PC-3 (cell line): Measurements from ENCODE around the gene MXD3. TPM values are rescaled to one million over a fixed set of nuclear protein-coding genes. Genes with fewer than 3 reads are reported as not detected.
A peak's percentile ranks its signal among the peaks of the same experiment; 100 is the strongest.

Experiments used
- ATAC-seq: fragments of 200-7000 bp; cut with Tn5 transposase; 2 replicates; pipeline ENCODE4 v1.9.1; 2020; ENCODE audit warnings: mild to moderate bottlenecking, moderate library complexity
- BruUV-seq: library from RNA; stranded (reverse); fragments of 400-500 nt; replicated peaks from 2 replicates; lab custom pipeline; 2021; lab: Mats Ljungman, UMichigan
- CTCF ChIA-PET: fragments of 300-600 bp; sonication (Branson Sonifier 250); formaldehyde crosslinking; loops from one replicate; lab custom pipeline; 2022; ENCODE audit warnings: antibody characterized with exemption; lab: Charles Lee
- POLR2A ChIA-PET: fragments of 300-600 bp; sonication (Branson Sonifier 250); formaldehyde crosslinking; loops from one replicate; lab custom pipeline; 2022; ENCODE audit warnings: antibody characterized with exemption; ENCODE audit not compliant: unreplicated experiment; lab: Charles Lee
- DNase-seq: peaks from one replicate; pipeline ENCODE4 v3.0.0-alpha.2; 2015
- H2AFZ ChIP-seq: fragments of 300-600 bp; sonication (generic); 2 replicates; pipeline ENCODE4 v1.6.0; 2016; ENCODE audit warnings: antibody characterized with exemption, low read length
- H3F3A ChIP-seq: fragments of 300-600 bp; sonication (generic); one replicate; pipeline ENCODE4 v1.6.0; 2017; ENCODE audit warnings: antibody characterized with exemption, low read length, control low read depth, mild to moderate bottlenecking; ENCODE audit not compliant: unreplicated experiment
- H3K27ac ChIP-seq: fragments of 300-600 bp; sonication (generic); 2 replicates; pipeline ENCODE4 v1.5.1; 2016; ENCODE audit warnings: mild to moderate bottlenecking, low read length
- H3K27me3 ChIP-seq: fragments of 300-600 bp; sonication (generic); 2 replicates; pipeline ENCODE4 v1.6.1; 2016; ENCODE audit warnings: low read length, mixed read lengths
- H3K36me3 ChIP-seq: fragments of 300-600 bp; sonication (generic); 2 replicates; pipeline ENCODE4 v1.6.1; 2016; ENCODE audit warnings: low read depth, mixed run types, low read length, mixed read lengths
- H3K4me1 ChIP-seq: fragments of 300-600 bp; sonication (generic); 2 replicates; pipeline ENCODE4 v1.5.1; 2016; ENCODE audit warnings: low read length; ENCODE audit not compliant: insufficient read depth
- H3K4me2 ChIP-seq: fragments of 300-600 bp; sonication (generic); 2 replicates; pipeline ENCODE4 v1.6.0; 2016; ENCODE audit warnings: low read length
- H3K4me3 ChIP-seq: fragments of 300-600 bp; sonication (generic); 2 replicates; pipeline ENCODE4 v1.5.1; 2016; ENCODE audit warnings: mild to moderate bottlenecking, low read length, mixed read lengths
- H3K79me2 ChIP-seq: fragments of 300-600 bp; sonication (generic); 2 replicates; pipeline ENCODE4 v1.6.1; 2017; ENCODE audit warnings: low read length, mixed read lengths
- H3K9ac ChIP-seq: fragments of 300-600 bp; sonication (generic); 2 replicates; pipeline ENCODE4 v1.6.0; 2016; ENCODE audit warnings: mild to moderate bottlenecking, low read length
- H3K9me2 ChIP-seq: fragments of 300-600 bp; sonication (generic); replicated peaks from 2 replicates; pipeline ENCODE4 v1.6.1; 2016; ENCODE audit warnings: mixed run types, low read length, mixed read lengths
- H3K9me3 ChIP-seq: fragments of 300-600 bp; sonication (generic); 2 replicates; pipeline ENCODE4 v1.6.1; 2016; ENCODE audit warnings: low read length, mixed read lengths
- H4K20me1 ChIP-seq: fragments of 300-600 bp; sonication (generic); 2 replicates; pipeline ENCODE4 v1.6.1; 2016; ENCODE audit warnings: low read length, mixed read lengths
- EZH2 ChIP-seq: fragments of 300-600 bp; sonication (generic); IDR thresholded peaks from one replicate; pipeline ENCODE4 v1.6.1; 2017; ENCODE audit warnings: antibody characterized with exemption, mild to moderate bottlenecking, low read length; ENCODE audit not compliant: unreplicated experiment
- EZH2phosphoT487 ChIP-seq: fragments of 300-600 bp; sonication (generic); IDR thresholded peaks from 2 replicates; pipeline ENCODE4 v1.6.1; 2018; ENCODE audit warnings: mild to moderate bottlenecking, antibody characterized with exemption, low read length, borderline replicate concordance
- intact Hi-C: fragments of 100-400 bp; cut with micrococcal nuclease; formaldehyde crosslinking; loops from 2 replicates; pipeline ENCODE4 v1.9.0; 2023
- total RNA-seq: library from RNA; depleted of rRNA; stranded (reverse); fragments of >200 nt; gene quantifications from 2 replicates; pipeline ENCODE4 v1.2.3, GENCODE V29; 2014
- TF ChIP-seq, protein P1 (sequence below): fragments of 300-600 bp; sonication (generic); conservative IDR thresholded peaks from 2 replicates; pipeline ENCODE4 v1.5.1; 2017; ENCODE audit warnings: antibody characterized with exemption, low read depth, mild to moderate bottlenecking, low read length

MXD3 gene
- total RNA-seq, 1 experiment from 2014 or later, result 45.7 TPM

DNA sequence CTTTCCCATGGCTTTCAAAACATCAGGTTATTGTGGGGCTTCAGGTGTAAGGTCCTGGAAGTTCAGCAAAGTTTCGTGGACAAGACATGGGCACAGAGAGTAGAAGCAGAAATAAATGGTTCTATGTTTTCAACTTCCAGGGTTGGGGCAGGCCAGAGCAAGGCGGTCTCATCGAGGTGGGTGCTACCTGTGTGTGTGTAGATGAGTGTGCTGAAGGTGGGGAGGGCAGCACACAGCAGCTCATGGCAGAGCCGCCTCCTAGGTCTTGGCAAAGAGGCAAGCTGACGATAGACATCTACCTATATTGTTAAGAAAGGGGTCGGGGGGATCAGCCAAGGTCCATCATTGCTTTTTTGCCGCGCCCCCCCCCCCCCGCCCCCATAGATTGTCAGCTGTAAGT is 12.0 kb downstream of the MXD3 start:
- no peaks in the 10 kb centered on the region for H3K9me2 ChIP-seq
- H3K79me2 ChIP-seq, result peaks cover 24% of the 10 kb centered on the region
- H4K20me1 ChIP-seq, result peaks cover 10% of the 10 kb centered on the region
- H3K9ac ChIP-seq, result no peak overlapping the region
- peak overlapping the region; percentile 92 for H3K27ac ChIP-seq
- intact Hi-C loops, result loop anchor here (5.0 kb wide), 2 partner anchors 167 to 198 kb away; partner anchors contain the start of genes NSD1 and PDLIM7
- H3K27me3 ChIP-seq, result no peaks in the 10 kb centered on the region
- H3K36me3 ChIP-seq, result peaks cover 11% of the 10 kb centered on the region; the same call in 1 of the 2 replicates
- BruUV-seq, result no TSS peak
- ATAC-seq (no peak), DNase-seq (no peak)
- peaks cover 37% of the 10 kb centered on the region for H3K4me1 ChIP-seq
- H3K9me3 ChIP-seq, result no peaks in the 10 kb centered on the region
- ChIA-PET POLR2A (no interaction called here), CTCF (interaction anchor here (0.7 kb wide), 1 partner anchor 29 kb away, joined by 3 read pairs; no protein-coding TSS in a partner anchor)
- no peak overlapping the region for H3K4me3 ChIP-seq
- H3F3A ChIP-seq, result peaks cover 19% of the 10 kb centered on the region
- no peak overlapping the region for H3K4me2 ChIP-seq
- H2AFZ ChIP-seq, result no peak overlapping the region
- TF ChIP-seq, protein P1, sequence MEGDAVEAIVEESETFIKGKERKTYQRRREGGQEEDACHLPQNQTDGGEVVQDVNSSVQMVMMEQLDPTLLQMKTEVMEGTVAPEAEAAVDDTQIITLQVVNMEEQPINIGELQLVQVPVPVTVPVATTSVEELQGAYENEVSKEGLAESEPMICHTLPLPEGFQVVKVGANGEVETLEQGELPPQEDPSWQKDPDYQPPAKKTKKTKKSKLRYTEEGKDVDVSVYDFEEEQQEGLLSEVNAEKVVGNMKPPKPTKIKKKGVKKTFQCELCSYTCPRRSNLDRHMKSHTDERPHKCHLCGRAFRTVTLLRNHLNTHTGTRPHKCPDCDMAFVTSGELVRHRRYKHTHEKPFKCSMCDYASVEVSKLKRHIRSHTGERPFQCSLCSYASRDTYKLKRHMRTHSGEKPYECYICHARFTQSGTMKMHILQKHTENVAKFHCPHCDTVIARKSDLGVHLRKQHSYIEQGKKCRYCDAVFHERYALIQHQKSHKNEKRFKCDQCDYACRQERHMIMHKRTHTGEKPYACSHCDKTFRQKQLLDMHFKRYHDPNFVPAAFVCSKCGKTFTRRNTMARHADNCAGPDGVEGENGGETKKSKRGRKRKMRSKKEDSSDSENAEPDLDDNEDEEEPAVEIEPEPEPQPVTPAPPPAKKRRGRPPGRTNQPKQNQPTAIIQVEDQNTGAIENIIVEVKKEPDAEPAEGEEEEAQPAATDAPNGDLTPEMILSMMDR, result no peak
- no peak for TF ChIP-seq EZH2
- TF ChIP-seq EZH2phosphoT487, result no peak

DNA sequence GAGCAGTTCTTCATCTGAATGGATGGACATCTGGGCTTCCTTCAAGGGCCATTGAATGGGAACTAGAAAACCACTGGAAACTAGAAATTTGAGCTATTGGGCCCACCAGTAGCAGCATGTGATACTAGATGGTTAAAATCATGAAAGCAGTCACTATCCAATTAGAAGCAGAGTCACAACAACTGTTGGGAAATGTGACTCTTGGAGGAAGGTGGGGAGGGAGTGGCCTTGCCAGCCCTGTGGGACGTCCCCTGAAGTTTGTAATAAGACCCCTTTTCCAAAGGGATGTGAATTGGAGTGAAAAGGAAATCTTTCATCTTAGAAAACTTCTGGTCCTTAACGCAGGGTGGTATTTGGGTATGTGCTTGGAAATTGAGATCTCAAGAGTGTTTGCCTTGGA is 13.8 kb downstream of the MXD3 start:
- TF ChIP-seq, protein P1, result no peak
- CTCF ChIA-PET, result no interaction called here
- intact Hi-C loops, result no loop called here

DNA sequence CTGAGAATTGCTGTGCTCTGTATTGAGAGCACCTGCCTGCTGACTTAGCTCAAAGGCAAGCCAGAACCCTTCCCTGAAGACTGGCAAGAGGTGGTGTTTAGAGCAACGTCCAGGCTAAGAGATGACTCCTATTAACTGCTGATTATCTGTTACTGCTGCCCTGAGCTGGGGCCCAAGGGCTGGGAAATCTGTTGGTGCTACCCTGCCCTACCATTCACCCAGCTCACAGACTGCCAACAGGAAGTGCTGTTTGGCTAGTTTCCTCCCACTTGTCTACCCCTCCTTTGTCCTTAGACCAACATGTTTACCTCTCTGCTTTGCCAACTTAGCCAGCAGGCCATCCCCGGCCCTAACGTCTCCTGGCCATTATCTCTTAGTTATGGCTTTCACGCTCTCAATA is 15.1 kb downstream of the MXD3 start:
- CTCF ChIA-PET, result no interaction called here
- H3K36me3 ChIP-seq, result peaks cover 41% of the 10 kb centered on the region

More for the DNA sequence above, 13.8 kb downstream of the MXD3 start:
- Histone ChIP-seq H3K79me2 (peaks cover 8% of the 10 kb centered on the region), H3K9me3 (no peaks in the 10 kb centered on the region), H3K4me3 (no peak overlapping the region), H3K4me1 (peaks cover 36% of the 10 kb centered on the region), H3F3A (peaks cover 19% of the 10 kb centered on the region), H3K27me3 (no peaks in the 10 kb centered on the region), H4K20me1 (0 out of 2 replicates have a peak, but pooled peaks cover 8% of the 10 kb centered on the region), H3K9ac (no peak overlapping the region), H3K27ac (no peak overlapping the region), H3K9me2 (no peaks in the 10 kb centered on the region), H2AFZ (no peak overlapping the region), H3K36me3 (peaks cover 28% of the 10 kb centered on the region), H3K4me2 (no peak overlapping the region)
- BruUV-seq, result no TSS peak
- DNase-seq (no peak), ATAC-seq (no peak)
- POLR2A ChIA-PET, result no interaction called here

More for the DNA sequence above, 15.1 kb downstream of the MXD3 start:
- no peaks in the 10 kb centered on the region for H3K27me3 ChIP-seq
- H3K79me2 ChIP-seq, result no peaks in the 10 kb centered on the region
- no peak overlapping the region for H3K27ac ChIP-seq
- no peak overlapping the region for H2AFZ ChIP-seq
- H3F3A ChIP-seq, result peaks cover 14% of the 10 kb centered on the region
- BruUV-seq, result no TSS peak
- POLR2A ChIA-PET, result no interaction called here
- no peak overlapping the region for H3K4me3 ChIP-seq
- H3K9ac ChIP-seq, result no peak overlapping the region
- intact Hi-C loops, result no loop called here
- no peak overlapping the region for H3K4me2 ChIP-seq
- H3K9me3 ChIP-seq, result no peaks in the 10 kb centered on the region
- ATAC-seq (no peak), DNase-seq (no peak)
- TF ChIP-seq EZH2phosphoT487 (no peak), EZH2 (no peak)
- TF ChIP-seq, protein P1, result no peak
- no peaks in the 10 kb centered on the region for H3K9me2 ChIP-seq
- H3K4me1 ChIP-seq, result peaks cover 25% of the 10 kb centered on the region
- H4K20me1 ChIP-seq, result 0 out of 2 replicates have a peak, but pooled peaks cover 3% of the 10 kb centered on the region
